Renal pelvis (tissue), 4 donors: Measurements from ENCODE around the gene EDAR. TPM values are rescaled to one million over a fixed set of nuclear protein-coding genes. Genes with fewer than 3 reads are reported as not detected.

Experiments used
- DNase-seq: peaks from one replicate; pipeline ENCODE4 v3.0.0-alpha.2; 2013
- polyA plus RNA-seq, 3 donors: library from polyadenylated mRNA; unstranded; fragments of 120-200 nt; gene quantifications; one replicate each; pipeline ENCODE4 v1.2.1, GENCODE V29; 2013; ENCODE audit not compliant: insufficient read length in 3 of 3

The EDAR gene
- polyA plus RNA-seq, 3 donors: 2.5 to 3.5 (median 3.0) TPM

DNA sequence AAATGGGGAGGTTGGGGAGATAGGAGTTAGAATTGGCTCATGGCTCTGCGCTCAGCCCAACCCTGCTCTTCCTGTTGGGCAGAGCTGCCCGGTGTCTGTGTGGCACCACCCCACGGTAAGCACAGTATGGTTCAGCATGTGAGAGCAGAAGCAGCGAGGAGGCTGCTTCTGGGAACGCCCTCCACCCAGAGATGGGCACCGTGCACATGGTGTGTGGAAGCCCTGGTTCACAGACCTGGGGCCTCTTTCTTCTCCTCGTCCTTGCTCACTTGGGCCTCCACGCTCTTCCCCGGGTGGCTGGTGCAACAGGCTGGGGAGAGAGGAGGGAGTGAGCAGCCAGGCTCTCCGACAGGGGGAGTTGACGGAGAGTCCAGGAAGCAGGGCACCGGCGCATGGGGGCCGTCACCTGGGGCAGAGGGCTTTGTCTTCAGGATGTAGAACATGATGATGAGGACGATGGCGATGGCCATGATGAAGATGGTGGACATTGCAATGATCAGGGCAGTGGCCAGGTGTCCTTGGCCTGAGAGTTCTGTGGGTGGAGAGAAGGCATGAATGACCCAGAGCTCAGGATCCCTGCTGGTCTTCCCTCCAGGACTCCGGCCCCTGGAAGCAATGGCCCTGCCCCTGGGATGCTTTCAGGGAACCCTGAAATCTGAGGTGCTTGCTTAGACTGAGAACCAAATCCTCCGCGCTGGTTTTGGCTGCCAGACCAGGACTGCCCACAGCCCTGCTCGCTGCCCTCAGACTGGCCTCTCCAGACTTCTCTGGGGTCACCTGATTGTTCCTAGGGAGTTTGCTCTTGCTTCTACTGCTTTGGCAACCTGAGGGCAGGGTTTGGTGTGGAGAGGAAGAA lies 78.3 kb downstream of the EDAR start:
- DNase-seq: no peak

DNA sequence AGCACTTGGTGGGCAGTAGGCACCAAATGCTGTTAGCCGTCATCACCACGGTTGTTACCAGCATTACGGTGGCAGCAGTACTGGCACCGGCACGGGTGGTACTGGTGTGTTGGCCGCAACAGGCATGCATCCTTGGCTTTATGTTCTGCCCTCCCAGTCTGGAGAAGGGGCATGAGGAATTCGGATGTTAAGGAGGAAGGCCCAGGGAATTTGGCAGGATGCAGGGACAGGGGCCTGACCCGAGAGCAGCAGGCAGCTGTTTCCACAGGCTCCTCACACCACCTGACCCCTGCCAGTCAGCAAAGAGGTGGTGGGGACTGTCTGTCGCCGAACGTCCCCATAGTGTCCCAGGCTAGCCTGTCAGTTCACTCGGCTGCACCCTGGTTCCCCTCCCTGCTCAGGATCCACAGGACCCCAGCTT lies 79.0 kb downstream of the EDAR start:
- DNase-seq: no peak

DNA sequence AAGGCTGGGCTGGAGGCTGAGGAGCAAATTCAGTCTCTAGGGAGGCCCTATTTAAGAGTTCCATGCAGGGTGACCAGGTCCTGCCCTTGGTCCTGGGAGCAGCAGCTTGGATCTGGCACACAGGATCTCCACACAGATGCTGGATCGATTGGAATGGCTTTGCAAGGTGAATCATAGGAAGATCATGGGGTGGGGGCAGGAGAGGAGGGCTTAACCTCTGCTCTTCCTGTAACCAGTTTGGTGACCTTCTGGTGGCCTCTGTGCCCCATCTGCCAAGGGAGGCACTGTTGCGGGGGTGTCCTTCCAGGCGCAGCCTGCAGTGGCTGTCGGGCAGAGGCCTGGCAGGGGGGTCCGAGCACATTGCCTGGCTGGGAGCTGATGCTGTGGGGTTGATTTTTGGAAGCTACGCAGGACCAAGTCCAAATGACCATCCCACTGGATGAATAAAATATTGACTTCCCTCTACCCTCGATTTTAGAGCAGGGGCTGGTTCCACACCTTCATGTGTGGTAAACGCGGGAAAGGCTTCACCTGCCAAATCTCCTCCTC lies 79.7 kb downstream of the EDAR start:
- no peak for DNase-seq

DNA sequence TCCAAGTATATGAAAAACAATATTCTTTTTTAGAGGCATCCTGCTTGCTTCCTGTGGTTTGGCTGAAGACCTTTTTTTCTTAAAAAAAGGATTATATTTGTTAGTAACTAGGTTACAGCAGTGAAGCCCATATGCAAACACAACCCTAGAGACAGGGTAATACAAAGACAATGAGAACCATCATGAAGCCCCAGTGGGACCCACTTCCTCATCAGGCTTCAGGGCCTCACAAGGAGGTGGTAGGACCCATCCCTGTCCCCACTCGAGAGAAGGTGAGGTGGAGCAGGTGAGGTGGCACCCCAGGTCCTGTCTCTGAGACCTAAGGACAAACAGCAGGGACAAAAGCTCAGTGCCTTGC lies 80.3 kb downstream of the EDAR start:
- DNase-seq: no peak

DNA sequence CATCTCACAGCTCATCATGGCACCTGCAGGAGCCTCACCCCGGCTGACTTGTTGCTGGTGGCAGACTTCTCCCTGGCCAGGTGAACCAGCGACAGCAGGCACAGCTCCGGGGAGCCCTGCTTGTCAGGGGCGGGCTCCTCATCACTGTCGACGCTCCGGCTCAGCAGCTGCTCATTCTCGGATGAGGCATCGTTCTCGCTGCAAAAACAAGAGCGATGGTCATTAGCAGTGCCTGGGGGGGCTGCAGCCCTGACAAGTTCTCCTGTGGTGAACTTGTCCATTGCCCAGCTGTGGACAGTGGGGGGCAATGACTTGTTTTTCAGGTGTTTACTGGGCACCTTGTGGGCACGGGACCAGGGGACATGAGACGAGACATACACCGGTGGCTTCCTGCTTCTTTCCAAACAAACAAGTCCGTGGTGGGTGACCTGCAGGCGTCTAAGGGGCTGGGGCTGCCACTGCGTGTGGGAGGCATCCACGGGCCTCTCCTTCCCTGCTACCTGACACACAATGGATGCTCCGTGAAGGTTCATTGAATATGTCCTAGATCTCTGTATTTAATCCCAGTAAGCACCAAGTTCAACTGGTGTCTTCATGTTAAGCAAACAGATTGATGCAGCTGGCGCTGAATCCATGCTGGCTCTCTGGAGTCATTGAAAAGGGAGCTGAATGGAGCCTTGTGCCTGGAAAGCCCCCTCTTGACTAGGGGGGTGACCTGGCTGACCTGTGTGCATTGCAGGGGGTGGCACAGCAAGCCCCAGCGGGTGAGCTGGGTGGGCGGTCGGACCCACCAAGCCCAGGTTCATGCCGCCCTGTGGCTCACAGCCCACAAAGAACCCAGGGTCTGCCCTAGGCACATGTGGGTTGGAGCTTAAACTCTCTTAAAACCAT lies 81.0 kb downstream of the EDAR start:
- no peak for DNase-seq

DNA sequence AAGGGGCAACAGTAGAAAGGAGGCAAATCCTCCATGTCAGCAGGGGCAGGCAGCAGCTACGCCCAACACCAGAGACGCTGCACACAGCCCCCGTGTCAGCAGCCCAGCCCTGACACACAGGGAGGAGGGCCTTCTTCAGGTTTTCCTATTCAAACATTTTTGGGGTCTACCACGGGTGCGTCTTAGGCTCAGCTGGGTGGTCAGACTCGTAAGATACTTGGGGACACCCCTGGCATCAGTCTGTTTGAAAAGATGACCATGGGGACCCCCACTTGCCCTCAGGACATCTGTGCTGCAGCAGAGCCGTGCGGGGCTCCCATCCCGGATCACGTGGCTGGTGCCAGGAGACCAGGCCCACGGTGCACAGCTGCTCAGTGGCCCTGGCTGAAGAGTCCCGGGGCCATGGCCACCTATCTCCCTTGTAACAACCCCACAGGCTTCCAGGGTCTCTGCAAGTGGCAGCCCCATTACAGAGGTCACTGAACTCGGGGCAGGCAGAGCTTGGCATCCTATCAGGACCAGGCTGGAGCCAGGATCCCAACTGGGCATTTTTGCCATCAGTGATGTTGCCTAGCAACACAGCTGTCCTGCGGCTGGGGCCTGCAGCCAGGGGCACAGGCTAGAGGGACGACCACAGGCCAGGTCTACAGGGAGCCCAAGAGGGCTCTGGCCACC lies 82.5 kb downstream of the EDAR start:
- DNase-seq: no peak

DNA sequence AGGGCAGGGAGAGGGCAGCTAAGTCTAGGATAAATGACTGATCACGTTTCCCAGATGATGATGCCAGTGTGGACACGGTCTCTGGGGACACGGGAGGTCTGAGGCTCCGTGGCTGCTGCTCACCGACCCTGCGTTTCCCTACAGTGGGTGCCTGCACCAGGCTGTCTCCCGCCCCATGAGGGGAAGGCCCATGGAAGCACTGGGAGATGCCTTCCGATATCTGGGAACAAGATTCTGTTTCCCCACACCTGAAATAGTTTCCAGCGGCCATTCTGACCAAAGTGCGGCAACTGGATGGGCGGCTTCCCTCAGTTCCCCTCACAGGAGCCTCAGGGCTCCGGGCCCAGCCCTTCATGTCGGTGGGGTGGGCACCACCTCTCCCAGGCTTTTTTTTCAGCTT lies 83.1 kb downstream of the EDAR start:
- DNase-seq: no peak

DNA sequence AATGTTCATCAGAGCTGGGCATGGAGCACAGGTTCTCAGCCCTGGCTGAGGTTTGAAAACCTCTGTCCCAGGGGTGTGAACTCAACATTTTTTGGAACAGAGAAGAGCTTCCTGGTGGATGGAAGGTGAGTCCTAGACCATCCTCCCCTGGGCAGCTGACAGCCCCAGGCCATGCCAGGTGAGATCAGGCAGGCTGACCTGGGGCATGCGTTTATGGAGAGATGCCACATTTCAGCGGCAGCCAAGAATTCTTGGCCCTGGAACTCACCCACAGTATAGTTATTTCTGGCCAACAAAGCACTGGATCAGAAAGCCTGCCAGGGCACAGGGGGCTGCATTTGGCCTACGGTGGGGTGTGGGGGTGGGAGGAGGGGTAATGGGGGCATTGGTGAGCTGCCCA lies 83.8 kb downstream of the EDAR start:
- DNase-seq: no peak

DNA sequence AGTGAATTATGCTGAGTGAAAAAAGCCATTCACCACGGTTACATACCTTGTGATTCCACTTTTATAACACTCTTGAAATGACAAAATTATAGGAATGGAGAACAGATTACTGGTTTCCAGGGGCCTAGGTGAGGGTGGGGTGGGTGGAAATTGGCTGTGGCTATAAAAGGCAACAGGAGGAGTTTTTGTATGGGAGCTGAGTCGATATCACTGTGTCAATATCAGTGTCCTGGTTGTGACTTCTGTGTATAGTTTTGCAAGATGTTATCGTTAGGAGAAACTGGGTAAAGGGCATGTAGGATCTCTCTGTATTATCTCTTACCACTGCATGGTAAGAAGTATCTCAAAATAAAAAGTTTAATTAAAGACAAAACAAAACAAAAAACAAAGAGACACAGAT lies 84.3 kb downstream of the EDAR start:
- DNase-seq: no peak

DNA sequence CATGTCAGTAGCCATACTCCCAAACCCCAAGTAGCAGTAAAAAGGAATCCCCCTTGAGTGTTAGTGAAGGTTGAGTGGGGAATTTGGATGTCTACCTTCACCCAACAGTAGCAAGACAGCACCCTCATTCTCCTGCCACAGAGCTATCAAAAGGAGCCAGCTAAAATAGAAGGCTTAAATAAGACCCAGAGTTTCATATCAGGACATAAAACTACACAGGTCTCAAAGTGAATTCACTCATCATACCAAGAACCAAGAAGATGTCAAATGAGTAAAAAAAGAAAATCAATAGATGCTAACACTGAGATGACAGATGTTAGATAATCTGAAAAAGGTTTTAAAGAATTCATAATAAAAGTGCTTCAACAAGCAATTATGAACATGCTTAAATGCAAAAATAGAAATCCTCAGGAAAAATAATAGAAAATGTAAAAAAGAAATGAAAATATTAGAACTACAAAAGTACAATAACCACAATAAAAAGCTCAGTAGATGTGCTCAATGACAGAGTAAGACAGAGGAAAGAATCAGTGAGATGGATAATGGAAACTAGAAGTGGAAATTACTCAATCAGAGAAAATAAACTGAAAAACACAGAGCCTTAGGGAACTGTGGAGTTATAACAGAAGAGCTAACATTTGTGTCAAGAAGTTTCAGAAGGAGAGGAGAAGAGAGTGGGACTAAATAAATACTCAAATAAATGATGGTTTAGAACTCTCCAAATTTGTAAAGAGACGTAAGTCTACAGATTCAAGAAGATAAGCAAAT lies 90.5 kb downstream of the EDAR start:
- DNase-seq: no peak

DNA sequence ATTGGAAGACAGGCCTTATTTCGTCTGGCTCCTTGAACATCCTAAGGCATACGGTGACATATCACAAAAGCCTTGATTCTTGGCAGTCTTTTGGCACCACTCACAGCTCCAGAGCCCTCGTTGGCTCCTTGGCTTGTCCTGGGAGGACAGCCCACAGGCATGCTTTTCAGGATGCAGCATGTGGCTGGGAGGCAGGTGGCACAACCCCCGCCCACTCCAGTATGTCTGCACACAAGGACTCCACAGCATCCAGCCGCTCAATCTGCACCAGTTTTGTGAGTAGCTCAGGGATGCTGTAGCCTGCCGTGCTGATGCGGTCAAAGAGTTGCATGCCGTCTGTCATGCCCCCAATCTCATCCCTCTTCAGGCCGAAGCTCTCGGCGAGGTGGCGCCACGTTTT lies 92.3 kb downstream of the EDAR start:
- DNase-seq: no peak

DNA sequence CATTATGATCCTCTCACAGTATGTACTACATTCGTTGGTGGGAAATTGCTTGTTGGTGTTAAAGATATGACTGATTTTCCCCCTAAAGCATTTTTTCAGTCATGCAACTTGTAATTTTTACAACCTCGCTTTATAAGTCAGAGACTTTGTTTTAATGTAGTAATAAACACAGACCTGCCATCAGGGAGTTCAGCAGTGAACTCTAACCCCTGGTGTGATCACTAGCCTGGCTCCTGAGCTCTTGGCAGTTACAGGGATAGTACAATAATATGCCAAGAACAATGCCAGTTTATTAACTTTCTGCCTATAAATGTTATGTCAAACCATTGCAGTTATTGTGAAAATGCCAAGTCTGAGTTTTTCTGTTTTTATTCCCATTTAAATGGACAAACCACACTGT lies 93.8 kb downstream of the EDAR start:
- no peak for DNase-seq

DNA sequence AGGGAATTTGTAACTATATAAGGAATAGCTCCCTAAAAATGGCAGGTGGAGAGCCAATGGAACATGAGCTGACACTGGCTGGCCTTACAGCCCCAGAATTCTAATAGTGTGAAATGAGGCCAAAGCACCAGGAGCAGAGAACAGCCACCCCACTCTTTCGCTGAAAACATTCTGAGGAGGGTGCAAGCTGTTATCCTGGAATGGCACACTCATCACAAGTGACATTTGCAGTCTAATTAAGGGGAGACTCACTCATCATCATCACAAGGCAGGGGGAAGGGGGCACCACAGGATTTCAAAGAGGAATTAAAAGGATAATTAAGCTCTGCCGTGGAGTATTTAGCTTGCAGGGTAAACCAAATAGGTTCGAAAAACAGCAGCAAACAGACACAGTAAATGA lies 94.3 kb downstream of the EDAR start:
- DNase-seq: no peak

DNA sequence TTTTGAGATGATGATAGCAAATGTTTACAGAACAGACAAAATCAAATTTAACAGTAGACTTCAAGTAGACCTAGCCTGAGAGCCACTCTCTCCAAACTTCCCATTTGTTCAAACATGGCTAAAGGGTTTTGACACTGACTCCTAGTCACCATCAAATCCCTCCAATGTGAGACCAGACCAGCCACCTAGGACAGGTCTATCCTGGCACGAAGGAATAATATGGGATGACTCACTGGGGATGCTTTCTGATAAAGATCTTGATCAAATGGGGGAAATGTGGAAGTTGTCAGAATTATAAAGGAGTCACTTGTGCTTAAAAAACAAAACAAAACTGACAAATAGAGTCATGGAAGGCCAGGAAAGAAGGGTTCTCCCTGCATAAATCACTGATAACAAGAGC lies 95.7 kb downstream of the EDAR start:
- no peak for DNase-seq

DNA sequence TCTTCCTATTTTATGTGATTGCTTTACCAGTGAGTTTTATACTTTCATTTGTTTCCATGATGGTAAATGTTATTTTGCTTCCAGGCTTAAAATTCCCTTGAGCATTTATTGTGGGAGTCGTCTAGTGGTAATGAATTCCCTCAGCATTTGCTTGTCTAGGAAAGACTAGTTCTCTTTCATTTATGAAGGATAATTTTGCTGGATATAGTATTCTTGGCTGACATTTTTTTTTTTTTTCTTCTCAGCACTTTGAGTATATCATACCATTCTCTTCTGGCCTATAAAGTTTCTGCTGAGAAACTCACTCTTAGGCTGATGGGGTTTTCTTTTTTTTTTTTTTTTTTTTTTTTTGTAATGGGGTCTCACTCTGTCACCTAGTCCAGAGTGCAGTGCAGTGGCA lies 99.1 kb downstream of the EDAR start:
- peak; percentile 2 for DNase-seq

DNA sequence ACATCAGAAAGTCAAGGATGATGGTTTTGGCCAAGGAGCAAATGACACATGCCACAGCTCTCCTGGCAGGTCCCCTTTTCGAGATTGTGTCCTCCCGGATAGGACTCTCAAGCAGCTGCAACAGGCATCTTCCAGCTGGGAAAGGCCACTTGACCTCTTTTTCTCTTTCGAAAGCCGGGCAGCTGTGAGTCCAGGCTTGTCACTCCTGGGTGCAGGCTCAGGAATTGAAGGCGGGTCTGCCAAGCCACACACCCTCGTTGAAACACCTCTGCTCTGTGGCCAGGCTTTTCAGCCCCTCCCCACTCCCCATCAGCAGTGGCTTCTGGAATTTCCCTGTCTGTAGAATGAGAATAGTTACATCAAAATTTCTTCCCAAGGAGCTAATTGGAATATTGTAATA lies 104.4 kb downstream of the EDAR start:
- DNase-seq: no peak

DNA sequence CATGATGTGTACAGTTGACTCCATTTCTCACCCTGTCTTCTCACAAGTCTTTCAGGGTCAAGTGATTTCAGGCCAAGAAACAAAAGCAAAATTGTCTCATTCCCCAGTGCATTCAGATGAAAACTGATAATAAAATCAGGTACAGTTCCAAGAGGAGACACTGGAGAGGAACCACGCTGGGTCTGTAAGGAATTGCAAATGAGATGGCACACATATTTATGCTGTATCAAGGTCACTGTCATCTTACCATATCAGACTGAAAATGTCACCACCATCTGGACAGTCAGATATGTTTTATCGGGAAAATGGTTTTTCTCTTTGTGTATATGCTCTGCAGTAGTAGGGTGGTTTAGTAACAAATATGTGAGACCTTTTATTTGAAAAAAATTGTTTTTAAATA lies 110.7 kb downstream of the EDAR start:
- no peak for DNase-seq

DNA sequence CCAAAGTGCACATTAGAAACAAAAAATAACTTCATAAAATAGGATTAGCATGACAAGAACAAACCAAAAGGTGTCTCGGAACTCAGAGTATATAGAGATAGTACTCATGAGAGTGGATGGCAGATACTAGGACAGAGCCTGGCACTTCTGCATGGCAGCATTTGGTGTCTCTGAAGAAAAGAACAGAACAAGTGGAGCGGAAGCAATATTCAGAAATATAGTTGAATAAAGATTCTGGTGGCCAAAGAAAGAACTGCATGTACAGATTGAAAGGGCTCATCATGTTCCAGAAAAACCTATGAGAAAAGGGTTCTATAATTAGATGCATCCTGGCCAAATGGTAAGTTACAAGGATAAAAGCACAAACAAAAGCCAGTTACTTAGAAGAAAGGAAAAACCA lies 111.5 kb downstream of the EDAR start:
- DNase-seq: no peak

DNA sequence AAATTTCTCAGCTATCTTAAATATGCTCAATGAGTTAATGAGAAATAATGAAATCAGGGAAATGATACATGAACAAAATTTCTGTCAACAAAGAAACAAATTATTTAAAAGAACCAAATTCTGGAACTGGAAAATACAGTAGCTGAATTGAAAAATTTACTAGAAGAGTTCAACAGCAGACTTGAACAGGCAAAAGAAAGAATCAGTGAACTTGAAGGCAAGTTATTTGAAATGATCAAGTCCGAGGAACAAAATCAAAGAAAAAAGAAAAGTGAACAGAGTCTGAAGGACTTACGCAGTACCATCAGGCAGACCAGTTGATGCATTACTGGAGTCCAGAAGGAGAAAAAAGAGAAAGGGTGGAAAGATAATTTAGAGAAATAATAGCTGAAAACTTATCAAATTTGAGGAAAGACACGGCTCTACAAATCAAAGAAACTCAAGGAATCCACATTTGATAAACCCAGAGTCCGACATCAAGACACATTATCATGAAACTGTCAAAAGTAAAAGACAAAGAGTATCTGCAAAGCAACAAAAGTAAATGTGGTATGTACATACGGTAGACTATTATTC lies 118.9 kb downstream of the EDAR start:
- no peak for DNase-seq

DNA sequence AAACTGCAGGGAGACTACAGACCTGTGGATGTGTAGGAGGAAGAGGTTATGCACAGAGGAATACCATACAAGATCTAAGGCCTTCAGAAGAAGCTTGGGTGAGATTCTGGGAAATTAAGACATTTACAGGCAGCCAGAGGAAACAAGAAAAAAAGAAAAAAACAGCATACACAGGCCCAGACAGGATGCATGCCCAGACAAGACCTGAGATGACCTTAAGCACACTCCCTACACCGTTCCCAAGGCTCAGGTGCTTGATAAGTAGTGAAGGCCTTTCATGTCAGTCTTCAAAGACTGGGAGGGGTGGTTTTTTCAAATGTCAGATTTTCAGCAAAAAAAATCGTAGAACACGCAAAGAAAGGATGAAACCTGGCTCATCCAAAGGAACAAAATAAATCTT lies 119.5 kb downstream of the EDAR start:
- DNase-seq: no peak

DNA sequence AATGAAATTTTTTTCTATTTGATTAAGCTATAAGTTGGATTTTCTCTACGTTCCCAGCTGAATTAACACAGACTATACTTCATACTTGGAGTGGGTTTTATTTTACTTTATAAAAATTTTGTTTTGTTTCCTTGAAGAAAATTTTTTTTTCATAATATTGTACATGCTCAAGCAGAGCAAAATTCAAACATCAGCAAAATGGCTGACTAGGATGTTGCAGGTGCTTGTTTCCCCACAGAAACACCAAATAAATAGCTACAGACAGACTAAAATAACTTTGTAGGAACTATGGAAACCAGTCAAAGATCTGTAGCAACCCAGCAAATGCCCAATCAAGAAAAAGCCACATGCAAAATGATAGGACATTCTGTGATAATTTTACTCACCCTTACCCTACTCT lies 120.1 kb downstream of the EDAR start:
- DNase-seq: no peak
